Measurements from ENCODE around the gene NSL1. TPM values are rescaled to one million over a fixed set of nuclear protein-coding genes. Genes with fewer than 3 reads are reported as not detected.

Gene NSL1
- total RNA-seq, 1 experiment from 2014 or later, result 36.4 TPM

GRCh38 chr1:212759683-212760082, 31.9 kb downstream of the NSL1 start (continued):
- TF ChIP-seq, protein P1, sequence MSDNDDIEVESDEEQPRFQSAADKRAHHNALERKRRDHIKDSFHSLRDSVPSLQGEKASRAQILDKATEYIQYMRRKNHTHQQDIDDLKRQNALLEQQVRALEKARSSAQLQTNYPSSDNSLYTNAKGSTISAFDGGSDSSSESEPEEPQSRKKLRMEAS (IDR thresholded peaks at IDR 0.05), result no peak
- TF ChIP-seq POLR2AphosphoS5 (IDR thresholded peaks at IDR 0.05; ENCODE audit: low read depth, low read length) (no peak), CEBPB (IDR thresholded peaks at IDR 0.05; ENCODE audit: low read depth) (no peak), ELF1 (IDR thresholded peaks at IDR 0.05; ENCODE audit: borderline replicate concordance, low read depth) (no peak), EZH2 (IDR thresholded peaks at IDR 0.05) (no peak), FOSL1 (IDR thresholded peaks at IDR 0.05; ENCODE audit: low read depth) (no peak), CBX3 (IDR thresholded peaks at IDR 0.05; ENCODE audit: low read depth) (no peak), EZH2phosphoT487 (IDR thresholded peaks at IDR 0.05; ENCODE audit: borderline replicate concordance) (no peak), YY1 (IDR thresholded peaks at IDR 0.05; ENCODE audit: extremely low read depth, insufficient replicate concordance, low read depth, low read length) (no peak)

DNA sequence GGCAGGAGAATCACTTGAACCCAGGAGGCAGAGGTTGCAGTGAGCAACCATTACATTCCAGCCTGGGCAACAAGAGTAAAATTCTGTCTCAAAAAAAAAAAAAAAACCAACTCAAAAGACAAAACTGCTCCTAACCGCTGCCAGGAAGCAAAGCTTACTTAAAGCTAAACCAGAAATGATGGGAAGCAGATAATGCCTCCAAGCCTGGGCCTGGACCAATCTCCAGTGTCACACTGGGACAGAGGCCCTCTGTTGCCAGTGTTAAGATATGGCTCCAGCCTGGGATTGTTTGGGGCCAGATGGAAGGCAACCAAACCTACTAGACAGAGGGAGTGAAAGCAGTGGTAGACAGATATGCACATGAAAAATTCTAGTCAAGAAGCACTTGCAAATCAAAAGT, 36.9 kb downstream of the NSL1 start:
- RAD21 ChIA-PET (ENCODE audit: low non-redundant PET in 1 of 2, low total read pairs in 2 of 2, uncharacterized antibody in 2 of 2, unreplicated experiment in 2 of 2), result no interaction called here
- Histone ChIP-seq H3K27me3 (ENCODE audit: insufficient read depth, low read length) (no peaks in the 10 kb centered on the region), H3K9ac (ENCODE audit: low read length) (no peak overlapping the region), H3K4me1 (ENCODE audit: control insufficient read depth in 1 of 2, insufficient read depth in 2 of 2, low read length in 2 of 2) (peaks cover 0 to 6% of the 10 kb centered on the region in 2 experiments; a peak in 3 of 4 replicates), H3K79me2 (ENCODE audit: insufficient read depth, low read length) (peaks cover 22% of the 10 kb centered on the region), H3K9me3 (ENCODE audit: control insufficient read depth in 1 of 2, insufficient read depth in 1 of 2, low read depth in 1 of 2, low read length in 2 of 2) (no peaks in the 10 kb centered on the region), H2AFZ (ENCODE audit: low read depth, low read length, poor library complexity, severe bottlenecking) (no peak overlapping the region), H4K20me1 (ENCODE audit: insufficient read depth) (no peaks in the 10 kb centered on the region; the same call in 1 of the 2 replicates), H3K4me3 (replicated peaks in 1 of 2; ENCODE audit: low read depth in 1 of 2, low read length in 2 of 2) (no peak overlapping the region), H3K9me2 (ENCODE audit: insufficient read depth) (no peaks in the 10 kb centered on the region), H3K36me3 (ENCODE audit: control insufficient read depth in 1 of 2, insufficient read depth in 2 of 2, low read length in 2 of 2) (no peaks in the 10 kb centered on the region), H3K4me2 (ENCODE audit: low read length) (no peak overlapping the region), H3K27ac (ENCODE audit: low read depth, low read length) (no peak overlapping the region)
- CTCF ChIA-PET, result interaction anchor here (0.7 kb wide), 1 partner anchor 56 kb away, joined by 4 read pairs; no protein-coding TSS in a partner anchor
- TF ChIP-seq EZH2 (IDR thresholded peaks at IDR 0.05), result no peak
- TF ChIP-seq CEBPB (IDR thresholded peaks at IDR 0.05; ENCODE audit: low read depth), result no peak
- no peak for TF ChIP-seq YY1 (IDR thresholded peaks at IDR 0.05; ENCODE audit: extremely low read depth, insufficient replicate concordance, low read depth, low read length)
- no peak for TF ChIP-seq SIN3A (IDR thresholded peaks at IDR 0.05; ENCODE audit: low read depth)
- no peak for TF ChIP-seq REST (IDR thresholded peaks at IDR 0.05; ENCODE audit: low read depth)
- TF ChIP-seq ZNF274 (IDR thresholded peaks at IDR 0.05; ENCODE audit: low read depth, low read length), result no peak
- TF ChIP-seq EZH2phosphoT487 (IDR thresholded peaks at IDR 0.05; ENCODE audit: borderline replicate concordance), result no peak
- TF ChIP-seq ELF1 (IDR thresholded peaks at IDR 0.05; ENCODE audit: borderline replicate concordance, low read depth), result no peak
- TF ChIP-seq ZFX (IDR thresholded peaks at IDR 0.05), result no peak
- no peak for TF ChIP-seq POLR2A (IDR thresholded peaks at IDR 0.05; ENCODE audit: borderline replicate concordance, extremely low read depth, insufficient read depth, insufficient read length)
- TF ChIP-seq, protein P2, sequence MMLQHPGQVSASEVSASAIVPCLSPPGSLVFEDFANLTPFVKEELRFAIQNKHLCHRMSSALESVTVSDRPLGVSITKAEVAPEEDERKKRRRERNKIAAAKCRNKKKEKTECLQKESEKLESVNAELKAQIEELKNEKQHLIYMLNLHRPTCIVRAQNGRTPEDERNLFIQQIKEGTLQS (IDR thresholded peaks at IDR 0.05), result no peak
- DNase-seq (ENCODE audit: low read depth, low spot score) (no peak), ATAC-seq (no peak)
- no TSS peak for BruUV-seq (replicated peaks)
- intact Hi-C loops (cut with micrococcal nuclease), result loop anchor here (5.0 kb wide), 1 partner anchor 243 kb away; no protein-coding TSS in a partner anchor
- POLR2A ChIA-PET, result no interaction called here
